ENCODE measurements around the gene LSG1.

GRCh38 chr3:194631696-194632095 is 40.3 kb downstream of the LSG1 start:
- TF ChIP-seq CTCF (IDR thresholded peaks at IDR 0.05) (no peak), POLR2A (IDR thresholded peaks at IDR 0.05) (no peak)
